ENCODE measurements around the gene CD209.

The CD209 gene

GRCh38 chr19:7715671-7716070 is 31.7 kb downstream of the CD209 start:
- H2AFZ ChIP-seq = no peak overlapping the region
- H3K9me3 ChIP-seq (ENCODE audit: control insufficient read depth, low read length) = no peaks in the 10 kb centered on the region
- H3K27ac ChIP-seq = no peak overlapping the region
- H3K36me3 ChIP-seq (ENCODE audit: control insufficient read depth, insufficient read depth, low read length) = no peaks in the 10 kb centered on the region
- no peaks in the 10 kb centered on the region for H3K27me3 ChIP-seq (ENCODE audit: control insufficient read depth, insufficient read depth, low read length)
- H3K4me1 ChIP-seq = no peaks in the 10 kb centered on the region
- no peaks in the 10 kb centered on the region for H3K79me2 ChIP-seq
- no peak for TF ChIP-seq CTCF (IDR thresholded peaks at IDR 0.05)
- no peak overlapping the region for H3K4me3 ChIP-seq (ENCODE audit: low read depth, low read length)
- no peak overlapping the region for H3K4me2 ChIP-seq (ENCODE audit: low read length)
- H3K9ac ChIP-seq = no peak overlapping the region

GRCh38 chr19:7710616-7711015 is 36.7 kb downstream of the CD209 start:
- Histone ChIP-seq H2AFZ (no peak overlapping the region), H3K36me3 (ENCODE audit: control insufficient read depth, insufficient read depth, low read length) (no peaks in the 10 kb centered on the region), H3K79me2 (no peaks in the 10 kb centered on the region), H3K27ac (no peak overlapping the region), H3K9me3 (ENCODE audit: control insufficient read depth, low read length) (no peaks in the 10 kb centered on the region), H3K4me2 (ENCODE audit: low read length) (no peak overlapping the region), H3K4me3 (ENCODE audit: low read depth, low read length) (no peak overlapping the region), H3K4me1 (no peaks in the 10 kb centered on the region), H3K27me3 (ENCODE audit: control insufficient read depth, insufficient read depth, low read length) (no peaks in the 10 kb centered on the region), H3K9ac (no peak overlapping the region)
- TF ChIP-seq CTCF (IDR thresholded peaks at IDR 0.05) = no peak

- Histone ChIP-seq H3K27me3 (ENCODE audit: control insufficient read depth, insufficient read depth, low read length) (no peaks in the 10 kb centered on the region), H3K27ac (no peak overlapping the region), H3K9me3 (ENCODE audit: control insufficient read depth, low read length) (no peaks in the 10 kb centered on the region), H3K79me2 (no peaks in the 10 kb centered on the region), H2AFZ (no peak overlapping the region), H3K4me2 (ENCODE audit: low read length) (no peak overlapping the region), H3K36me3 (ENCODE audit: control insufficient read depth, insufficient read depth, low read length) (no peaks in the 10 kb centered on the region), H3K4me3 (ENCODE audit: low read depth, low read length) (no peak overlapping the region), H3K9ac (no peak overlapping the region), H3K4me1 (no peaks in the 10 kb centered on the region)
- no peak for TF ChIP-seq CTCF (IDR thresholded peaks at IDR 0.05)
Observed at GRCh38 chr19:7709932-7710460, 37.3 kb downstream of the CD209 start.

DNA sequence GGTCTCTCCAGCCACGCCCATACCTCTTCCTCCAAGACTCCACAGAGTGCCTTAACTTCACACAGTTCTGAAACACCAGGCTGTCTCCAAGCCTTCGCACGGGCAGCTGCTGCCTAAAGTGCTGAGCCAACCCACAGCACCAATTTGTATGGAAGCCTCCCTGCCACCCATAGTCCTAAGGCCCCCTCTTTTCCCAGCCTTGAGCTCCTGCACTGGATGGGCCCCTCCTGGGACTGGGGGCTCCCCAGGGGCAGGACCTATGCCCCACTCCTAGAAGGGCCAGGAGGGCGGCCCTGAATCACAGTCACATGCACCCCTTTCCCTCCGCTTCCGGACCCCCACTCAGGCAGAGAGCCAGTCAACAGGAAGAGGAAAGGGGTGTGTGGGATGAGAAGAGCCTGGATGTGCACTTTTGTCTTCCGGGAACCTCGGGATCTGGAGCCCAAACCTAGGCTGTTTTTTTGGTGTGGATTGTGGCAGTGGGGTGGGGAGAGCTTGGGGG is 40.3 kb downstream of the CD209 start:
- no peak overlapping the region for H2AFZ ChIP-seq
- no peaks in the 10 kb centered on the region for H3K27me3 ChIP-seq (ENCODE audit: control insufficient read depth, insufficient read depth, low read length)
- H3K4me1 ChIP-seq = no peaks in the 10 kb centered on the region
- H3K4me2 ChIP-seq (ENCODE audit: low read length) = no peak overlapping the region
- no peak overlapping the region for H3K27ac ChIP-seq
- no peak for TF ChIP-seq CTCF (IDR thresholded peaks at IDR 0.05)
- no peaks in the 10 kb centered on the region for H3K79me2 ChIP-seq
- H3K4me3 ChIP-seq (ENCODE audit: low read depth, low read length) = no peak overlapping the region
- H3K9ac ChIP-seq = no peak overlapping the region
- no peaks in the 10 kb centered on the region for H3K36me3 ChIP-seq (ENCODE audit: control insufficient read depth, insufficient read depth, low read length)
- H3K9me3 ChIP-seq (ENCODE audit: control insufficient read depth, low read length) = no peaks in the 10 kb centered on the region
